GM04504 (cell line): ENCODE results near the gene NBPF1.
A peak's percentile ranks its signal among the peaks of the same experiment; 100 is the strongest.
"Not testable (repeated sequence)": the region's sequence is repeated elsewhere in the genome, so short reads cannot be mapped to it uniquely, and the experiment has no call there.

Experiments
- DNase-seq: peaks from one replicate; pipeline ENCODE4 v3.0.0-alpha.2; 2012; ENCODE audit warnings: low read depth

NBPF1 gene

GRCh38 chr1:16641159-16641975, 28.0 kb upstream of the NBPF1 start:
- not testable (repeated sequence) for DNase-seq

GRCh38 chr1:16639091-16640031, 26.0 kb upstream of the NBPF1 start:
- not testable (repeated sequence) for DNase-seq

GRCh38 chr1:16637941-16638778, 24.8 kb upstream of the NBPF1 start:
- not testable (repeated sequence) for DNase-seq

- DNase-seq: not testable (repeated sequence)
Measured at GRCh38 chr1:16636551-16637195, 23.3 kb upstream of the NBPF1 start.

GRCh38 chr1:16635959-16636358, 22.6 kb upstream of the NBPF1 start:
- not testable (repeated sequence) for DNase-seq

GRCh38 chr1:16633540-16634282, 20.3 kb upstream of the NBPF1 start:
- not testable (repeated sequence) for DNase-seq

GRCh38 chr1:16632044-16632850, 18.9 kb upstream of the NBPF1 start:
- not testable (repeated sequence) for DNase-seq

- no peak for DNase-seq
Measured at GRCh38 chr1:16631248-16632043, 18.1 kb upstream of the NBPF1 start.

- DNase-seq: no peak
Measured at GRCh38 chr1:16630661-16631247, 17.4 kb upstream of the NBPF1 start.

GRCh38 chr1:16629916-16630530, 16.7 kb upstream of the NBPF1 start:
- not testable (repeated sequence) for DNase-seq

- no peak for DNase-seq
Measured at GRCh38 chr1:16628361-16629111, 15.2 kb upstream of the NBPF1 start.

- not testable (repeated sequence) for DNase-seq
Measured at GRCh38 chr1:16626409-16626983, 13.1 kb upstream of the NBPF1 start.

GRCh38 chr1:16625497-16626408, 12.4 kb upstream of the NBPF1 start:
- no peak for DNase-seq

GRCh38 chr1:16623812-16624719, 10.7 kb upstream of the NBPF1 start:
- DNase-seq: not testable (repeated sequence)

GRCh38 chr1:16623337-16623736, 10.0 kb upstream of the NBPF1 start:
- DNase-seq: peak; percentile 85
